Osteoblast (primary cell): ENCODE data around the gene EXOSC2. TPM values are rescaled to one million over a fixed set of nuclear protein-coding genes. Genes with fewer than 3 reads are reported as not detected.

ENCODE experiments used
- DNase-seq: peaks from one replicate; pipeline ENCODE4 v3.0.0; 2011; ENCODE audit warnings: low spot score, mixed read lengths; ENCODE audit not compliant: insufficient read length; ENCODE audit errors: missing footprints
- H2AFZ ChIP-seq: 2 replicates; pipeline ENCODE4 v1.6.0; 2011; ENCODE audit warnings: mild to moderate bottlenecking, low read length
- H3K27ac ChIP-seq: 2 replicates; pipeline ENCODE4 v1.5.1; 2011; ENCODE audit warnings: mild to moderate bottlenecking, low read depth, low read length, moderate library complexity
- H3K27me3 ChIP-seq: 2 replicates; pipeline ENCODE4 v1.6.0; 2012; ENCODE audit warnings: mild to moderate bottlenecking, control low read depth, inconsistent platforms, low read length, moderate library complexity; ENCODE audit not compliant: insufficient read depth
- H3K36me3 ChIP-seq: 2 replicates; pipeline ENCODE4 v1.5.1; 2011; ENCODE audit warnings: mild to moderate bottlenecking, low read length, control low read depth, moderate library complexity; ENCODE audit not compliant: insufficient read depth
- H3K4me1 ChIP-seq: 2 replicates; pipeline ENCODE4 v1.5.1; 2011; ENCODE audit warnings: mild to moderate bottlenecking, low read length, control low read depth, moderate library complexity; ENCODE audit not compliant: insufficient read depth
- H3K4me2 ChIP-seq: 2 replicates; pipeline ENCODE4 v1.6.0; 2011; ENCODE audit warnings: mild to moderate bottlenecking, low read length; ENCODE audit not compliant: insufficient read depth
- H3K4me3 ChIP-seq: fragments of 200-600 bp; sonication (generic); 3 replicates; pipeline ENCODE4 v1.5.1; 2012; ENCODE audit warnings: mild to moderate bottlenecking, low read length, inconsistent platforms; ENCODE audit not compliant: insufficient read depth
- H3K79me2 ChIP-seq: 2 replicates; pipeline ENCODE4 v1.6.0; 2012; ENCODE audit warnings: mild to moderate bottlenecking, low read length, control low read depth, inconsistent platforms; ENCODE audit not compliant: insufficient read depth
- H3K9me3 ChIP-seq: 2 replicates; pipeline ENCODE4 v1.5.1; 2011; ENCODE audit warnings: low read depth, low read length, control low read depth
- H4K20me1 ChIP-seq: 2 replicates; pipeline ENCODE4 v1.6.0; 2012; ENCODE audit warnings: mild to moderate bottlenecking, low read length, control low read depth; ENCODE audit not compliant: insufficient read depth
- CTCF ChIP-seq: IDR thresholded peaks from 2 replicates; pipeline ENCODE4 v1.5.1; 2011; ENCODE audit warnings: mild to moderate bottlenecking, low read depth, low read length, moderate library complexity; ENCODE audit errors: extremely low read depth
- total RNA-seq: library from RNA; depleted of rRNA; stranded (reverse); fragments of >200 nt; gene quantifications from 2 replicates; pipeline ENCODE4 v1.2.3, GENCODE V29; 2012

Gene EXOSC2
- total RNA-seq, 1 donor = 22.1 TPM

GRCh38 chr9:130720762-130721161 lies 27.2 kb downstream of the EXOSC2 start:
- H3K36me3 ChIP-seq = peaks cover 2% of the 10 kb centered on the region
- H3K27me3 ChIP-seq = no peaks in the 10 kb centered on the region
- TF ChIP-seq CTCF = no peak
- peaks cover 22% of the 10 kb centered on the region for H4K20me1 ChIP-seq
- H3K4me2 ChIP-seq = no peak overlapping the region
- peaks cover 78% of the 10 kb centered on the region for H3K79me2 ChIP-seq
- no peak overlapping the region for H3K4me3 ChIP-seq
- no peak for DNase-seq
- no peak overlapping the region for H2AFZ ChIP-seq
- no peak overlapping the region for H3K27ac ChIP-seq
- H3K9me3 ChIP-seq = no peaks in the 10 kb centered on the region
- peaks cover 4% of the 10 kb centered on the region for H3K4me1 ChIP-seq

GRCh38 chr9:130728721-130729120 lies 35.1 kb downstream of the EXOSC2 start:
- peaks cover 6% of the 10 kb centered on the region for H4K20me1 ChIP-seq

GRCh38 chr9:130729145-130729544 lies 35.6 kb downstream of the EXOSC2 start:
- peak overlapping the region; percentile 10 for H3K4me3 ChIP-seq
- H3K79me2 ChIP-seq = peaks cover 66% of the 10 kb centered on the region
- no peaks in the 10 kb centered on the region for H3K27me3 ChIP-seq
- TF ChIP-seq CTCF = no peak
- H3K4me1 ChIP-seq = peaks cover 21% of the 10 kb centered on the region
- H2AFZ ChIP-seq = no peak overlapping the region
- H3K36me3 ChIP-seq = no peaks in the 10 kb centered on the region
- no peaks in the 10 kb centered on the region for H3K9me3 ChIP-seq
- H4K20me1 ChIP-seq = peaks cover 6% of the 10 kb centered on the region
- H3K4me2 ChIP-seq = peak overlapping the region; percentile 35
- DNase-seq = no peak
- H3K27ac ChIP-seq = peak overlapping the region; percentile 88

More at GRCh38 chr9:130728721-130729120, 35.1 kb downstream of the EXOSC2 start:
- H3K4me2 ChIP-seq = peak overlapping the region; percentile 35
- no peaks in the 10 kb centered on the region for H3K27me3 ChIP-seq
- no peak overlapping the region for H2AFZ ChIP-seq
- no peak for TF ChIP-seq CTCF
- no peaks in the 10 kb centered on the region for H3K9me3 ChIP-seq
- H3K79me2 ChIP-seq = peaks cover 63% of the 10 kb centered on the region
- peaks cover 21% of the 10 kb centered on the region for H3K4me1 ChIP-seq
- H3K36me3 ChIP-seq = no peaks in the 10 kb centered on the region
- DNase-seq = peak; percentile 80
- peak overlapping the region; percentile 88 for H3K27ac ChIP-seq
- peak overlapping the region; percentile 10 for H3K4me3 ChIP-seq

GRCh38 chr9:130731355-130731754 lies 37.8 kb downstream of the EXOSC2 start:
- Histone ChIP-seq H3K9me3 (no peaks in the 10 kb centered on the region), H3K27me3 (no peaks in the 10 kb centered on the region), H3K4me1 (peaks cover 21% of the 10 kb centered on the region), H3K4me2 (no peak overlapping the region), H3K27ac (no peak overlapping the region), H2AFZ (no peak overlapping the region), H3K79me2 (peaks cover 72% of the 10 kb centered on the region), H3K4me3 (no peak overlapping the region), H3K36me3 (no peaks in the 10 kb centered on the region), H4K20me1 (peaks cover 10% of the 10 kb centered on the region)
- DNase-seq = peak; percentile 18
- no peak for TF ChIP-seq CTCF
